IPS-18a (cell line): ENCODE data around the gene IMPDH2.

Experiments
- H3K27ac ChIP-seq: one replicate; pipeline ENCODE4 v1.5.1; 2013; ENCODE audit warnings: low read length
- H3K27me3 ChIP-seq: one replicate; pipeline ENCODE4 v1.6.1; 2013; ENCODE audit warnings: mild to moderate bottlenecking, low read length; ENCODE audit not compliant: control insufficient read depth, insufficient read depth
- H3K36me3 ChIP-seq: one replicate; pipeline ENCODE4 v1.6.1; 2013; ENCODE audit warnings: low read depth, low read length; ENCODE audit not compliant: control insufficient read depth
- H3K4me1 ChIP-seq: one replicate; pipeline ENCODE4 v1.6.1; 2013; ENCODE audit warnings: low read depth, low read length; ENCODE audit not compliant: control insufficient read depth
- H3K4me3 ChIP-seq: one replicate; pipeline ENCODE4 v1.5.1; 2013; ENCODE audit warnings: low read length
- H3K9ac ChIP-seq: one replicate; pipeline ENCODE4 v1.6.1; 2013; ENCODE audit warnings: mild to moderate bottlenecking, low read length, moderate library complexity
- H3K9me3 ChIP-seq: one replicate; pipeline ENCODE4 v1.6.1; 2013; ENCODE audit warnings: low read depth, low read length; ENCODE audit not compliant: control insufficient read depth

The IMPDH2 gene

DNA sequence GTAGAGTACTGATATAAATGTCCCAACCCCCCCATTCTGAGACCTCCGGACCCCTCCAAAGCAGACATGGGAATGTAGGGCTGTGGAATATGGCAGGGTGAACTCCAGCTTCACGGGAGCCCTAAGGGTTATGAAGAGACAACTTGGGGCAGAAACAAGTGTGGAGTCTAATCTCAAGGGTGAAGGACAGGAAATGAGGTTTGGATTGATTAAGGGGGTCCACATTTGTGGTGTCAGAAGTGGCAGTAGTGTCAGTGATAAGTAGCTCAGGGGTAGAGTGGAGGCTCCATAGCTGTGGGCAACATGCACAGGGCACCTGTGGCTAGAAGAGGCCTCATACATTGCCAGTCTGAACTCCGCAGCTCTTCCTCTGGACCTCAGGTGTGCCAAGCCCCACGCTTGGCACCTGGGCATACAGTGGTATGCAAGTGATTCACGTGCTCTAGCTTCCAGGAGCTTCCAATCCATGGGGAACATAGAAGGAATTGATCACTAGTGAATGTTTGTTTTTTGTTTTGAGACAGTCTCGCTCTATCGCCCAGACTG, 43.3 kb downstream of the IMPDH2 start:
- Histone ChIP-seq H3K27me3 (no peaks in the 10 kb centered on the region), H3K9ac (no peak overlapping the region), H3K27ac (no peak overlapping the region), H3K4me1 (peaks cover 5% of the 10 kb centered on the region), H3K9me3 (no peaks in the 10 kb centered on the region), H3K4me3 (no peak overlapping the region), H3K36me3 (peaks cover 46% of the 10 kb centered on the region)

- H3K36me3 ChIP-seq: peaks cover 55% of the 10 kb centered on the region
- no peak overlapping the region for H3K9ac ChIP-seq
- no peak overlapping the region for H3K27ac ChIP-seq
- H3K4me1 ChIP-seq: peaks cover 4% of the 10 kb centered on the region
- no peaks in the 10 kb centered on the region for H3K27me3 ChIP-seq
- H3K4me3 ChIP-seq: no peak overlapping the region
- H3K9me3 ChIP-seq: no peaks in the 10 kb centered on the region
These were observed 44.5 kb downstream of the IMPDH2 start for GRCh38 chr3:48984663-48985062.

DNA sequence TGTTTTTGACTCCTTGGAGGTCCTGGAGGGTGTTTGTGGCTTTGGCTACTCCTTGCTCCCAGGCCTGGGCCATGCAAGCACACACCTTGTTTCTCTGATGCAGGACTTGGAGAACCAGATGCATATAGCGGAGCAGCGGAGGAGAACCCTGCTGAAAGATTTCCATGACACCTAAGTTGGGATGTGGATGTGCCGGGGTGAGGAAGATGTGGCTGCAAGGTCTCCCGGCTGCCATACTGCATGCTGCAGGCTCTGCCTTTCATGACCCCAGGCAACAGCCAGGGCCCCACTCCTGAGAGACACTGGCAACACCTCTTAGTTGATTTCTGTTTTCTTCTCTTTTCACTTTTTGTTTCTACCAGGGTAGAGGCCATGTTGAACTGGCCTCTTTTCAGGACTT, 46.1 kb downstream of the IMPDH2 start:
- Histone ChIP-seq H3K27ac (no peak overlapping the region), H3K4me3 (no peak overlapping the region), H3K4me1 (no peaks in the 10 kb centered on the region), H3K36me3 (peaks cover 63% of the 10 kb centered on the region), H3K27me3 (no peaks in the 10 kb centered on the region), H3K9me3 (no peaks in the 10 kb centered on the region), H3K9ac (no peak overlapping the region)

DNA sequence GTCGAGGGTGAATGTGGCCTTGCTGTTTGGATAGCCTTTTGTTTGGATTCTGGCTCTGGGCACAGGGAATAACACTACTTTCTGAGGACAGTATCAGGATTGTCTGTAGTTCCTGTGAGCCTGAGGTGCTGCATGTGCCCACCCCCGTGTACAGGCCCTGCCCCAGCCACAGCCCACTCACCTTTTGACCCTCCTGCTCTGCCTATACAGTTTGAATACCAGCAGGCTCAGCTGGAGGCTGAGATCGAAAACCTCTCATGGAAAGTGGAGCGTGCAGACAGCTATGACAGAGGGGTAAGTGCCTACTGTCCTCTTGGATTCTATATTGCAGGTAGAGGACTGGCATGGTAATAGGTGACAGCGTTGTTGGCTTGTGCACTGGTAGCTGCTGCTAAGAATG, 46.5 kb downstream of the IMPDH2 start:
- Histone ChIP-seq H3K9me3 (no peaks in the 10 kb centered on the region), H3K4me3 (no peak overlapping the region), H3K27ac (no peak overlapping the region), H3K4me1 (no peaks in the 10 kb centered on the region), H3K9ac (no peak overlapping the region), H3K36me3 (peaks cover 67% of the 10 kb centered on the region), H3K27me3 (no peaks in the 10 kb centered on the region)

- no peak overlapping the region for H3K9ac ChIP-seq
- no peaks in the 10 kb centered on the region for H3K9me3 ChIP-seq
- no peak overlapping the region for H3K27ac ChIP-seq
- peaks cover 72% of the 10 kb centered on the region for H3K36me3 ChIP-seq
- no peak overlapping the region for H3K4me3 ChIP-seq
- H3K27me3 ChIP-seq: no peaks in the 10 kb centered on the region
- no peaks in the 10 kb centered on the region for H3K4me1 ChIP-seq
These were observed 47.2 kb downstream of the IMPDH2 start for GRCh38 chr3:48982016-48982415.

DNA sequence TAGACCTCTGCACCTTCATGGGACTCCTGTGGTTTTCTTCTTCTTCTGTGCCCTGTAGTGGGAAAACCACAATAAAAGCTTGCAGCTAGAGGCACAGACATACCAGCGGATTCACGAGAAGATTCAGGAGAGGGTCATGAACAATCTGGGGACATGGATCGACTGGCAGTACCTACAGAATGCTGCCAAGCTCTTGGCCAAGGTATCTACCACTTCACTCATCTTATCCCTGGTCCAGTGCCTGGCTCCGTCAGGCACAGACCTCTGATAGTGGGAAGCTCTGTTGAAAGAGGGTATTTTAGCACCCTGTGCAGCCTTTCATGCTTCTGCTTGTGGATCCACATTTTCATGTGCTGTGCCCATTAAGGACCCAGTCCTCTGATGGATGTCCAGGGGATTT, 48.9 kb downstream of the IMPDH2 start:
- H3K4me3 ChIP-seq: no peak overlapping the region
- H3K36me3 ChIP-seq: peaks cover 74% of the 10 kb centered on the region

GRCh38 chr3:48979451-48979850, 49.7 kb downstream of the IMPDH2 start:
- H3K27me3 ChIP-seq: no peaks in the 10 kb centered on the region
- H3K9me3 ChIP-seq: no peaks in the 10 kb centered on the region
- H3K27ac ChIP-seq: no peak overlapping the region
- no peak overlapping the region for H3K9ac ChIP-seq
- no peaks in the 10 kb centered on the region for H3K4me1 ChIP-seq
- peaks cover 75% of the 10 kb centered on the region for H3K36me3 ChIP-seq
- H3K4me3 ChIP-seq: no peak overlapping the region

More for the DNA sequence above, 48.9 kb downstream of the IMPDH2 start:
- Histone ChIP-seq H3K27me3 (no peaks in the 10 kb centered on the region), H3K27ac (no peak overlapping the region), H3K4me1 (no peaks in the 10 kb centered on the region), H3K9me3 (no peaks in the 10 kb centered on the region), H3K9ac (no peak overlapping the region)
